ENCODE results near the gene TFDP1. TPM values are rescaled to one million over a fixed set of nuclear protein-coding genes. Genes with fewer than 3 reads are reported as not detected.
A peak's percentile ranks its signal among the peaks of the same experiment; 100 is the strongest.
"Not testable (repeated sequence)": the region's sequence is repeated elsewhere in the genome, so short reads cannot be mapped to it uniquely, and the experiment has no call there.

TFDP1 gene
- total RNA-seq, 1 experiment from 2014 or later = 65.7 TPM

- DNase-seq (ENCODE audit: low read depth) = no peak
Measured at GRCh38 chr13:113550453-113550852, 34.1 kb upstream of the TFDP1 start.

- DNase-seq (ENCODE audit: low read depth) = no peak
Measured at GRCh38 chr13:113551081-113552000, 33.2 kb upstream of the TFDP1 start.

- DNase-seq (ENCODE audit: low read depth) = no peak
Measured at GRCh38 chr13:113552079-113552478, 32.5 kb upstream of the TFDP1 start.

GRCh38 chr13:113552786-113553434 is 31.6 kb upstream of the TFDP1 start:
- no peak for DNase-seq (ENCODE audit: low read depth)

- DNase-seq (ENCODE audit: low read depth) = no peak
Measured at GRCh38 chr13:113553511-113554332, 30.8 kb upstream of the TFDP1 start.

- DNase-seq (ENCODE audit: low read depth) = no peak
Measured at GRCh38 chr13:113554333-113554700, 30.2 kb upstream of the TFDP1 start.

GRCh38 chr13:113555141-113555540 is 29.4 kb upstream of the TFDP1 start:
- no peak for DNase-seq (ENCODE audit: low read depth)

- DNase-seq (ENCODE audit: low read depth) = no peak
Measured at GRCh38 chr13:113557013-113557412, 27.5 kb upstream of the TFDP1 start.

- DNase-seq (ENCODE audit: low read depth) = no peak
Measured at GRCh38 chr13:113558461-113558860, 26.1 kb upstream of the TFDP1 start.

- DNase-seq (ENCODE audit: low read depth) = no peak
Measured at GRCh38 chr13:113559061-113559460, 25.5 kb upstream of the TFDP1 start.

GRCh38 chr13:113559901-113560644 is 24.5 kb upstream of the TFDP1 start:
- DNase-seq (ENCODE audit: low read depth) = no peak

- DNase-seq (ENCODE audit: low read depth) = no peak
Measured at GRCh38 chr13:113560645-113561416, 23.7 kb upstream of the TFDP1 start.

- DNase-seq (ENCODE audit: low read depth) = no peak
Measured at GRCh38 chr13:113561417-113562084, 23.0 kb upstream of the TFDP1 start.

- DNase-seq (ENCODE audit: low read depth) = peak; percentile 54
Measured at GRCh38 chr13:113562085-113562749, 22.3 kb upstream of the TFDP1 start.

- no peak for DNase-seq (ENCODE audit: low read depth)
Measured at GRCh38 chr13:113562844-113563243, 21.7 kb upstream of the TFDP1 start.

- DNase-seq (ENCODE audit: low read depth) = not testable (repeated sequence)
Measured at GRCh38 chr13:113563511-113563910, 21.0 kb upstream of the TFDP1 start.

- no peak for DNase-seq (ENCODE audit: low read depth)
Measured at GRCh38 chr13:113564331-113565023, 20.1 kb upstream of the TFDP1 start.

GRCh38 chr13:113565526-113566226 is 18.9 kb upstream of the TFDP1 start:
- DNase-seq (ENCODE audit: low read depth) = no peak

- no peak for DNase-seq (ENCODE audit: low read depth)
Measured at GRCh38 chr13:113566227-113566561, 18.4 kb upstream of the TFDP1 start.
